Fibroblast of upper back skin (primary cell): Measurements from ENCODE around the gene NANP.
"Not testable (repeated sequence)": the region's sequence is repeated elsewhere in the genome, so short reads cannot be mapped to it uniquely, and the experiment has no call there.

Experiments
- DNase-seq: peaks from one replicate; pipeline ENCODE4 v3.0.0-alpha.2; 2013

Gene NANP

DNA sequence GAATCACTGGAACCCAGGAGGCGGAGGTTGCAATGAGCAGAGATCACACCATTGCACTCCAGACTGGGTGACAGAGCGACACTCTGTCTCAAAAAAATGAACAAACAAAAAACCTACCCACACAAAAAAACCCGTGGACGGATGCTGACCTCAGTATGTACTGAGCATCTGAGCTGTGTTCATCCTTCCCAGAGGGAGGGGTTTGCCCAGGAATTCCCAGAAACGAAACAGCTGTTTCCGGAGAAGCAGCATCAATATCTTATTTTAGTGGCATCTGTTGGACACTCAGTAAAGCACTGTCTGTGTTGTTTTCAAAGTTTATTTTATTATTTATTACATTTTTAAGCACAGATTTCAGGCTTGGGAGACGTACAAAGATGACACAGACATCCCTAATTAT is 18.7 kb downstream of the NANP start:
- DNase-seq: no peak

GRCh38 chr20:25604611-25605010 is 19.2 kb downstream of the NANP start:
- no peak for DNase-seq

DNA sequence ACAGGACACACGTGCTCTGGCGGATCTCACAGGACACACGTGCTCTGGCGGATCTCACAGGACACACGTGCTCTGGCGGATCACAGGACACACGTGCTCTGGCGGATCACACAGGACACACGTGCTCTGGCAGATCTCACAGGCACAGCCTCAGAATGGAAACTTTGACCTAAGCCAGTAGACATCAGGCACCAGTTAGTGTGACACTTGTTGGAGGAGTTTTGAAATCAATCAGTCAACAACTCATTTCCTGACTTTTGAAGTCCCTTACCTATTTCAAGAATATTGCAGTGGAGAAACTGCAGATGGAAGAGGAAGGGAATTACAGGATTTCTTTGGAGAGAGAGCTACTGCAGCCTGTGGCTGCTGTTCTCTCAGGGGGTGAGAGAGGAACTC is 20.9 kb downstream of the NANP start:
- DNase-seq: not testable (repeated sequence)

GRCh38 chr20:25602191-25602913 is 21.5 kb downstream of the NANP start:
- not testable (repeated sequence) for DNase-seq

DNA sequence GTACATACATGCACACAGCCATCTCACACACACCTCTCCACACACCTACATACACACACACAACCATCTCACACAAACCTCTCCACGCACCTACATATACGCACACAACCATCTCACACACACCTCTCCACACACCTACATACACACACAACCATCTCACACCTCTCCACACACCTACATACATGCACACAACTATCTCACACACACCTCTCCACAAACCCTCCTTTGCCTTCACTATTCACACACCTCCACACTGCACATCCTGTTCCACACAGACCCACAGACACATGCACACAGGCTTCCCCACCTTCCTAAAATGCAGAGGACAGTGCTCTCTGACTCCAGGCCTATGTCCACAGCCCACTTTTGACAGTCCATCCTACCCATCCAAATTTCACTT is 22.2 kb downstream of the NANP start:
- no peak for DNase-seq

DNA sequence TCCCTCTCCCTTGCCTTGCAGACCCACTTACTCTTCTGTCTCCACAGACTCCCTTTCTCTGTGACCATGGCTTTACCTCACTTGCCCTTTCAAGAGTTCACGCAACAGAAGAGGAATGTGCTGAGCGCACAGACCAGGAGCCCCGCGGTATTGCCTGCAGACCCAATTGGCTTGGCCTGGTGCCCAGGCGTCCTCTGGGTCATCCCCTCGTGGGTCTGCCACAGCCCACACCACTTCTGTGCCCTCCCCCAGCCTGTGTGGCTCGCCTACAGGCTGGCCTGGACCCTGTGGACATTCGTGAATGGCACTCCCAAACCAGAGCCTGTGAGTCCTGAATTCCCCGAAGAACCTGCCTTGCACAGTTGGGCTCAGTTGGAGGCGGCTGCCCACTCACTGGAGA is 23.2 kb downstream of the NANP start:
- peak; percentile 13 for DNase-seq

- no peak for DNase-seq
Measured at GRCh38 chr20:25592135-25592852, 31.5 kb downstream of the NANP start.

DNA sequence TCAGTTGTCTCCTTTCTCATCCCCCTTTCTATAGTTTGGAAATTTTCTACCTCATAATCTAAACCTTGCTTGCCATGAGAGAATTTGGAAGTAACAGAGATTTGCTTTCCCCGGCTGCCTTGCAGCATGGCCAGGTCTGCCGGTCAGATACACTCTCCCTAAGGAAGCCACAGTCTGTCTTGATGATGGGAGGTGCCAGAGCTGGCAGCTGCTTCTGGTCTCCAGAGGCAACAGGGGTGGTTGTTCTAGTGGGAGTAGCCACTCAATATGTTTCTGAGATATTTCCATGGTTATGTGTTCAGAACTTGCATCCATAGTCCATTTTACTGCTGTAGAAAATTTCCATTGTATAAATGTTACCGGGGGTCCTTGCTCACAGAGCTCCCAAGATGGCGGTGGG is 33.0 kb downstream of the NANP start:
- DNase-seq: not testable (repeated sequence)

DNA sequence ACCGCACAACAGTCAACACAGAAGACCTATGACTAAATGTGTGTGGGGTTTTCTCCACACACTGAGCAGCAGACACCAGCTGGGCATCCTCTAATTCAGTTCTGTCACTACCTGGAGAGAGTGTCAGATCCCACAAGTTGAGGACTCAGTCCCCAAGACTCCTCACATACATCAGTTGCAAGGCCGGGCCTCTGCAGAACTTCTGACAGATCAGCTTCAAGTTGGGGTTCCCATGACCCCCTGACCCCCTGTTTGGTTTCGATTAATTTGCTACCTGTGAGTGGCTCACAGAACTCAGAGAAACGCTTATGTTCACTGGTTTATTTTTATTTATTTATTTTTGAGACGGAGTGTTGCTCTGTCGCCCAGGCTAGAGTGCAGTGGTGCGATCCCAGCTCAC is 35.3 kb downstream of the NANP start:
- DNase-seq: no peak

DNA sequence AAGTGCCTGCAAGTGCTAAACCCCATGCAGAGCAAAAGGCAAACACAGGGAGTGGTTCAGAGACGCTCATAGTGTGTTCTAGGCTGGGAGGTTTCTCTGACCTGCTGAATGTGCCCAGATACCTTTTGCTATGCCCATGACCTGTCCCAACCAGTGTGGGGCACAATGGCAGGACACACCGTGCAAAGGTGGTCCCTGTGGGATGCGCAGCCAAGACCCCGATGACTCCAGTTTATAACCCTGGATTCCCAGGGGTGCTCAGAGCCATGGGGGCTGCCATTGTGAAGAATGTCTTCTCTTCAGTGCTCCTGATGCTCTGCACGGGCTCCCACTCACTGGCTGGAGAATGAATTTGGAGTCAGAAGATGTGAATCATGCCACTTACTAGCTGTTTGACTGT is 36.3 kb downstream of the NANP start:
- DNase-seq: no peak

DNA sequence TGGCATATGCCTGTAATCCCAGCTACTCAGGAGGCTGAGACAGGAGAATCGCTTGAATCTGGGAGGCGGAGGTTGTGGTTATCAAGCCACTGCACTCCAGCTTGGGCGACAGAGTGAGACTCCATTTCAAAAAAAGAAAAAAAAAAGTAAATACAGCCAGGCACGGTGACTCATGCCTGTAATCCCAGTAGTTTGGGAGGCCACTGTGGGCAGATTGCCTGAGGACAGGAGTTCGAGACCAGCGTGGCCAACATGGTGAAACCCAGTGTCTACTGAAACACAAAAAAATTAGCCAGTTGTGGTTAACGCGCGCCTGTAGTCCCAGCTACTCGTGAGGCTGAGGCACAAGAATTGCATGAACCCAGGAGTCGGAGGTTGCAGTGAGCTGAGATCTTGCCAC is 36.9 kb downstream of the NANP start:
- DNase-seq: no peak

- peak; percentile 69 for DNase-seq
Measured at GRCh38 chr20:25584905-25585704, 38.7 kb downstream of the NANP start, which contains the start of gene NINL. NINL (minus strand) TSS chr20:25585531; CDS start chr20:25526587, 58,944 bp downstream.

DNA sequence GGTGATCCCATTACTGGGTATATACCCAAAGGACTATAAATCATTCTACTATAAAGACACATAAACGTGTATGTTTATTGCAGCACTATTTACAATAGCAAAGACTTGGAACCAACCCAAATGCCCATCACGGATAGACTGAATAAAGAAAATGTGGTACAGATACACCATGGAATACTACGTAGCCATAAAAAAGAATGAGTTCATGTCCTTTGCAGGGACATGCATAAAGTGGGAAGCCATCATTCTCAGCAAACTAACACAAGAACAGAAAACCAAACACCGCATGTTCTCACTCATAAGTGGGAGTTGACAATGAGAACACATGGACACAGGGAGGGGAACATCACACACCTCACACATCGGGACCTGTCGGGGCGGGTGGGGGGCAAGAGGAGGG is 40.2 kb downstream of the NANP start:
- not testable (repeated sequence) for DNase-seq

- peak; percentile 36 for DNase-seq
Measured at GRCh38 chr20:25580711-25581110, 43.1 kb downstream of the NANP start.

- no peak for DNase-seq
Measured at GRCh38 chr20:25579081-25579770, 44.6 kb downstream of the NANP start.

GRCh38 chr20:25576783-25577530 is 46.9 kb downstream of the NANP start:
- DNase-seq: no peak

DNA sequence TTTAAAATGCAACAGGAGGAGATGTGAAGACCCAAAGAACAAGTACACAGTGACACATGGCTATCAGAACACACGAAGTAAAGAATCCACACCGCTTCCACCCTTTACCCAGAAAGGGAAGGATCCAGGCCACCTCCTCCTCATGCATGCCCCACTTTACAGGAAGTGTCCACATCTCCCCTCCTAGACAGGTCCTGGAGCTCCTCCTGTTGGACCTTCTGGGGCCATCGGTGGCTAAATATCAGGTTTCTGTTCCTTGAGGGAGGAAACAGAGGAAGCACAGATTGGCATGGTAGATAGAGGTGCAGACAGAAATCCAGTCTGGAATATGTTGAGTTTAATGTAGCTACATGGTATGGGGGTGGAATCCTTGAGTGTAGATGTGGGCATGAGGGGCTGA is 49.4 kb downstream of the NANP start:
- peak; percentile 32 for DNase-seq

GRCh38 chr20:25573288-25574251 is 50.2 kb downstream of the NANP start:
- peak; percentile 36 for DNase-seq

DNA sequence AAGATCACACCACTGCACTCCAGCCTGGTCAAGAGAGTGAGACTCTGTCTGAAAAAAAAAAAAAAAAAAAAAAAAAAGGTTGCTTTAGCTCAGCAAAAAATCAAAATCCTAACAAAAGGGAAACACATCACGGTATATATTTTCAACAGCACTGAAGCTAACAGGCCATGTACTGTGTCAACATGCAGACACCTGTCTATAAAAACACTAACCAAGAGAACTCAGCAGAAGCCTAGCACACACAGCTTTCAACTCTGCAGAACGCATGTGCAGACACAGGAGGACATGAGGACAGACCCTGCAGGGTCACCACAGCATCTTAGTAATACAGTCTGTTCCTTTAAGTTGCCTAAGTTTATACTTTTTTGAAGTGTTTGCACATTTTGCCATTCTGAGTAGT is 52.0 kb downstream of the NANP start:
- DNase-seq: no peak

DNA sequence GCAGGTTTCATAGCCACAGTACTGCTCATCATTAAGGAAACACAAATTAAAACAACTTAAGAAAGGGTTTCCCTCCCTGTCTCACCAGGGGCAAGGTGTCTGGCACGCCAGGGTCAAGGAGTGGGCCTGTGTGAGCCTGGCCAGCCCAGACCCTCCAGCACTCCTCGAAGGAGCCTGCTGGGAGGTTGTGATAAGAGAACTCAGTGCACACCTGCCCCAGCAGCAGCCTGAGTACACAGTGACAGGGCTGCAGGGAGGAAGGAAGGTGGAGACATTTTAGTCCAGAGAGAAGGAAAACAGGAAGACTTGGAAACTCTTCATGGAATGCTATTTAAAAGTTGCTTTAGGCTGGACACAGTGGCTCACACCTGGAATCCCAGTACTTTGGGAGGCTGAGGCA is 52.6 kb downstream of the NANP start:
- DNase-seq: no peak

GRCh38 chr20:25570148-25570530 is 53.7 kb downstream of the NANP start:
- no peak for DNase-seq
